ENCODE data around the gene CACNB4.

GRCh38 chr2:151882786-151883445 is 215.9 kb downstream of the CACNB4 start:
- no peak for TF ChIP-seq YY1 (IDR thresholded peaks at IDR 0.05; ENCODE audit: insufficient read depth, insufficient read length)
- TF ChIP-seq ZNF274 (IDR thresholded peaks at IDR 0.05; ENCODE audit: low read depth, low read length) = no peak
